OCI-LY1 (cell line): Measurements from ENCODE around the gene CDK9.

ENCODE experiments used
- EZH2 ChIP-seq: fragments of 200-600 bp; sonication (generic), shearing (Covaris generic); IDR thresholded peaks from 2 replicates; pipeline ENCODE4 v1.8.0; 2017; ENCODE audit warnings: borderline replicate concordance, mixed run types, mild to moderate bottlenecking, antibody characterized with exemption, low read length, moderate library complexity, mixed read lengths
- TF ChIP-seq, protein P1 (sequence below): fragments of 200-600 bp; sonication (generic), shearing (Covaris generic); IDR thresholded peaks from 2 replicates; pipeline ENCODE4 v1.5.1; 2017; ENCODE audit warnings: mild to moderate bottlenecking, antibody characterized with exemption, low read length, moderate library complexity, mixed read lengths

DNA sequence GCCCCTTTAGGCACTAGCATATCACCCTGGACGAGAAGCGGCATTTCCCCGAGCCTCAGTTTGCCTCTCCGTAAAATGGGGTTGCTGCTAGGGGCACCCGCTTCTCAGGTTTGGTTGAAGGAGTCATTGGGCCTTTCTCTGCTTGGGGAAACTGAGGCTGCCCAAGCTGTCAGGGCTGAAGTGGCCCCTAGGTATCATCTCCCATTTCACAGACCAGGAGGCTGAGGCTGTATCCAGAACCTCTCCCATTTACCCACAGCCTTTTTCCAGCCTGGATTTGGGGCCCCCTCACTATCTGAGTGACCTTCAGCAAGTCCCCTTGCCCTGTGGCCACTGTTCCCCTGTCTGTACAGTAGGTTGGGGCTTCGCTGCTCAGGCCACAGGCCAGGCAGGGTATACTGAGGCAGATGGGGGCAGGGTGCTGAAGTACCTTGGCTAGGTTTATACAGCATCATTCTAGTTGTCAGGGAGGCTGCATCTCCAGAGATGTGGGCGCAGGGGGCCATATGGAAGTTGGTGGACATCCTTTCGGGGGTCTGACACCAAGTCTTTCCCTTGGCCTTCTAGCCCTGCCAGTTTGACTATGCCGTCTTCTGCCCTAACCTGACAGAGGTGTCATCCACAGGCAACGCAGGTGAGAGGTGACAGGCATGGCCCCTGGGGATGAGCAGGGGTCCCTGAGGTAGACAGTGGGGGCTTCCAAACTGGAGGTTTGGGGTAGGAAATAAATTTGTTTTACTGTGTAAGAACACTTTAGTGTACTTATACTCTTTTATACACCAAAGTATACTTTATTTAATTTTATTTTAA, 24.7 kb downstream of the CDK9 start:
- TF ChIP-seq, protein P1, sequence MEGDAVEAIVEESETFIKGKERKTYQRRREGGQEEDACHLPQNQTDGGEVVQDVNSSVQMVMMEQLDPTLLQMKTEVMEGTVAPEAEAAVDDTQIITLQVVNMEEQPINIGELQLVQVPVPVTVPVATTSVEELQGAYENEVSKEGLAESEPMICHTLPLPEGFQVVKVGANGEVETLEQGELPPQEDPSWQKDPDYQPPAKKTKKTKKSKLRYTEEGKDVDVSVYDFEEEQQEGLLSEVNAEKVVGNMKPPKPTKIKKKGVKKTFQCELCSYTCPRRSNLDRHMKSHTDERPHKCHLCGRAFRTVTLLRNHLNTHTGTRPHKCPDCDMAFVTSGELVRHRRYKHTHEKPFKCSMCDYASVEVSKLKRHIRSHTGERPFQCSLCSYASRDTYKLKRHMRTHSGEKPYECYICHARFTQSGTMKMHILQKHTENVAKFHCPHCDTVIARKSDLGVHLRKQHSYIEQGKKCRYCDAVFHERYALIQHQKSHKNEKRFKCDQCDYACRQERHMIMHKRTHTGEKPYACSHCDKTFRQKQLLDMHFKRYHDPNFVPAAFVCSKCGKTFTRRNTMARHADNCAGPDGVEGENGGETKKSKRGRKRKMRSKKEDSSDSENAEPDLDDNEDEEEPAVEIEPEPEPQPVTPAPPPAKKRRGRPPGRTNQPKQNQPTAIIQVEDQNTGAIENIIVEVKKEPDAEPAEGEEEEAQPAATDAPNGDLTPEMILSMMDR, result no peak
- no peak for TF ChIP-seq EZH2
